ENCODE data around the gene PLA2G15.

DNA sequence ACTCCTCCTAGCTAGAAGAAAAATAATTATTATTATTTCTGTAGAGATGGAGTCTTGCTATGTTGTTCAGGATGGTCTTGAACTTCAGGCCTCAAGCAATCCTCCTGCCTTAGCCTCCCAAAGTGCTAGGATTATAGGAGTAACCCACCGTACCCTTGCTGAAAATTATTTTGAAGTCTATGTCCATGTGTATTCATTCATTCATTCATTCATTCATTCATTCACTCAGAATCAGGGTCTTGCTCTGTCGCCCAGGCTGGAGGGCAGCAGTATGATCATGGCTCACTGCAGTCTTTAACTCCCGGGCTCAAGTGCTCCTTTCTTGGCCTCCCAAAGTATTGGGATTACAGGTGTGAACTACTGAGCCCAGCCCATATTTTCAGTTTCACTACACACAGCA is 61.5 kb downstream of the PLA2G15 start:
- TF ChIP-seq CTCF (IDR thresholded peaks at IDR 0.05), result no peak
- no peak for TF ChIP-seq POLR2A (IDR thresholded peaks at IDR 0.05)
